HCT116 (cell line): ENCODE results near the gene TRPM3. TPM values are rescaled to one million over a fixed set of nuclear protein-coding genes. Genes with fewer than 3 reads are reported as not detected.

Source experiments
- ATAC-seq: fragments of 200-7000 bp; cut with Tn5 transposase; 2 replicates; pipeline ENCODE4 v1.9.1; 2020; ENCODE audit warnings: mild to moderate bottlenecking, moderate library complexity
- BruUV-seq: library from RNA; stranded (reverse); fragments of 400-500 nt; replicated peaks from 2 replicates; lab custom pipeline; 2021; lab: Mats Ljungman, UMichigan
- CTCF ChIA-PET: fragments of 300-600 bp; sonication (Branson Sonifier 250); formaldehyde crosslinking; loops from one replicate; lab custom pipeline; 2021; ENCODE audit warnings: antibody characterized with exemption; lab: Charles Lee
- POLR2A ChIA-PET: fragments of 300-600, 350-600 bp; sonication (Branson Sonifier 250); formaldehyde crosslinking; loops from one replicate; lab custom pipeline; 2021; ENCODE audit warnings: antibody characterized with exemption; lab: Charles Lee
- RAD21 ChIA-PET, 2 experiments: fragments of 300-600 bp; sonication (Branson Sonifier 250); formaldehyde crosslinking; loops; one replicate each; lab custom pipeline; 2023; ENCODE audit warnings: low total read pairs in 2 of 2; ENCODE audit not compliant: uncharacterized antibody in 2 of 2, unreplicated experiment in 2 of 2, low non-redundant PET in 1 of 2; lab: Charles Lee
- DNase-seq: peaks from one replicate; pipeline ENCODE4 v3.0.0-alpha.2; 2010; ENCODE audit warnings: low read depth, low spot score
- H2AFZ ChIP-seq: fragments of 200-600 bp; shearing (Covaris generic), sonication (generic); 2 replicates; pipeline ENCODE4 v1.6.1; 2017; ENCODE audit warnings: low read depth, mixed run types, mixed read lengths, antibody characterized with exemption, low read length; ENCODE audit not compliant: poor library complexity, severe bottlenecking
- H3K27ac ChIP-seq: 2 replicates; pipeline ENCODE4 v1.5.1; 2012; ENCODE audit warnings: low read depth, low read length
- H3K27me3 ChIP-seq: fragments of 200-600 bp; sonication (generic); 2 replicates; pipeline ENCODE4 v1.6.1; 2016; ENCODE audit warnings: mixed run types, low read length, mixed read lengths; ENCODE audit not compliant: insufficient read depth
- H3K36me3 ChIP-seq, 2 experiments: fragments of 200-500 bp in 1 of 2; fragments of 200-600 bp in 1 of 2; sonication (Bioruptor generic) in 1 of 2; sonication (generic) in 1 of 2; 2 replicates each; pipeline versions ENCODE4 v1.5.1 to v1.6.1; 2014 to 2016; ENCODE audit warnings: low read length in 2 of 2, inconsistent platforms in 1 of 2, mixed read lengths in 1 of 2, mixed run types in 1 of 2; ENCODE audit not compliant: insufficient read depth in 2 of 2, control insufficient read depth in 1 of 2
- H3K4me1 ChIP-seq, 2 experiments: fragments of 200-600 bp in 1 of 2; sonication (generic) in 1 of 2; 2 replicates each; pipeline versions ENCODE4 v1.5.1 to v1.6.1; 2012 to 2017; ENCODE audit warnings: low read length in 2 of 2, inconsistent platforms in 1 of 2, mild to moderate bottlenecking in 1 of 2, mixed read lengths in 1 of 2, mixed run types in 1 of 2, moderate library complexity in 1 of 2; ENCODE audit not compliant: insufficient read depth in 2 of 2, control insufficient read depth in 1 of 2
- H3K4me2 ChIP-seq: fragments of 200-600 bp; sonication (generic); 2 replicates; pipeline ENCODE4 v1.6.1; 2017; ENCODE audit warnings: mixed run types, low read length, mixed read lengths
- H3K4me3 ChIP-seq, 2 experiments: fragments of 200-600 bp in 1 of 2; sonication (generic) in 1 of 2; replicated peaks in 1 of 2; 2 replicates each; pipeline ENCODE4 v1.5.1; 2011 to 2016; ENCODE audit warnings: low read length in 2 of 2, control low read depth in 1 of 2, low read depth in 1 of 2, mild to moderate bottlenecking in 1 of 2, mixed read lengths in 1 of 2, mixed run types in 1 of 2
- H3K79me2 ChIP-seq: fragments of 200-600 bp; sonication (generic); 2 replicates; pipeline ENCODE4 v1.6.1; 2017; ENCODE audit warnings: mild to moderate bottlenecking, mixed run types, low read length, moderate library complexity, mixed read lengths; ENCODE audit not compliant: insufficient read depth
- H3K9ac ChIP-seq: fragments of 200-600 bp; sonication (generic); 2 replicates; pipeline ENCODE4 v1.6.1; 2016; ENCODE audit warnings: low read length, mixed read lengths
- H3K9me2 ChIP-seq: fragments of 200-600 bp; sonication (generic), shearing (Covaris generic); 2 replicates; pipeline ENCODE4 v1.6.1; 2017; ENCODE audit warnings: mixed run types, mild to moderate bottlenecking, moderate library complexity; ENCODE audit not compliant: insufficient read depth
- H3K9me3 ChIP-seq, 2 experiments: fragments of 200-500 bp in 1 of 2; fragments of 200-600 bp in 1 of 2; sonication (Bioruptor generic) in 1 of 2; sonication (generic) in 1 of 2; 2 replicates each; pipeline ENCODE4 v1.6.1; 2014 to 2017; ENCODE audit warnings: low read length in 2 of 2, mixed read lengths in 2 of 2, inconsistent platforms in 1 of 2, low read depth in 1 of 2, mild to moderate bottlenecking in 1 of 2, mixed run types in 1 of 2, moderate library complexity in 1 of 2; ENCODE audit not compliant: control insufficient read depth in 1 of 2, insufficient read depth in 1 of 2
- H4K20me1 ChIP-seq: fragments of 200-600 bp; sonication (generic), shearing (Covaris generic); 2 replicates; pipeline ENCODE4 v1.6.1; 2017; ENCODE audit warnings: mixed run types, mild to moderate bottlenecking, moderate library complexity; ENCODE audit not compliant: insufficient read depth
- CBX3 ChIP-seq: IDR thresholded peaks from 2 replicates; pipeline ENCODE4 v1.6.1; 2012; ENCODE audit warnings: low read depth
- CTCF ChIP-seq, 3 experiments: fragments of 200-600 bp in 1 of 3; sonication (generic) in 1 of 3; IDR thresholded peaks in 2 of 3; conservative IDR thresholded peaks in 1 of 3; 2 replicates each; pipeline ENCODE4 v1.5.1; 2012 to 2017; ENCODE audit warnings: low read depth in 2 of 3, low read length in 2 of 3, antibody characterized with exemption in 1 of 3, borderline replicate concordance in 1 of 3, control low read depth in 1 of 3, mild to moderate bottlenecking in 1 of 3, mixed read lengths in 1 of 3, mixed run types in 1 of 3, moderate library complexity in 1 of 3; ENCODE audit not compliant: insufficient read depth in 1 of 3
- ELF1 ChIP-seq: IDR thresholded peaks from 2 replicates; pipeline ENCODE4 v1.6.1; 2012; ENCODE audit warnings: low read depth, borderline replicate concordance
- EZH2 ChIP-seq: fragments of 200-600 bp; sonication (generic); IDR thresholded peaks from 2 replicates; pipeline ENCODE4 v1.6.1; 2017; ENCODE audit warnings: antibody characterized with exemption, mixed run types
- FOSL1 ChIP-seq: IDR thresholded peaks from 2 replicates; pipeline ENCODE4 v1.6.1; 2012; ENCODE audit warnings: low read depth
- POLR2AphosphoS5 ChIP-seq: IDR thresholded peaks from 2 replicates; pipeline ENCODE4 v1.6.1; 2011; ENCODE audit warnings: mild to moderate bottlenecking, low read depth, low read length, moderate library complexity
- REST ChIP-seq: IDR thresholded peaks from 2 replicates; pipeline ENCODE4 v1.6.1; 2012; ENCODE audit warnings: low read depth
- YY1 ChIP-seq: IDR thresholded peaks from 2 replicates; pipeline ENCODE4 v1.6.1; 2011; ENCODE audit warnings: low read length, low read depth, moderate library complexity, mild to moderate bottlenecking; ENCODE audit not compliant: insufficient replicate concordance; ENCODE audit errors: extremely low read depth
- ZFX ChIP-seq: fragments of 450-650 bp; IDR thresholded peaks from 2 replicates; pipeline ENCODE4 v1.6.1; 2017
- intact Hi-C: fragments of 100-400 bp; cut with micrococcal nuclease; formaldehyde crosslinking; loops from 2 replicates; pipeline ENCODE4 v1.10.0; 2022
- total RNA-seq: library from RNA; stranded (reverse); gene quantifications from one replicate; pipeline ENCODE4 v1.2.1, GENCODE V29; 2021; ENCODE audit not compliant: unreplicated experiment
- TF ChIP-seq, protein P1 (sequence below): IDR thresholded peaks from 2 replicates; pipeline ENCODE4 v1.6.1; 2011; ENCODE audit warnings: mild to moderate bottlenecking, low read length, moderate library complexity; ENCODE audit not compliant: insufficient replicate concordance; ENCODE audit errors: extremely low read depth

TRPM3 gene
- total RNA-seq, 1 experiment from 2014 or later = not detected

DNA sequence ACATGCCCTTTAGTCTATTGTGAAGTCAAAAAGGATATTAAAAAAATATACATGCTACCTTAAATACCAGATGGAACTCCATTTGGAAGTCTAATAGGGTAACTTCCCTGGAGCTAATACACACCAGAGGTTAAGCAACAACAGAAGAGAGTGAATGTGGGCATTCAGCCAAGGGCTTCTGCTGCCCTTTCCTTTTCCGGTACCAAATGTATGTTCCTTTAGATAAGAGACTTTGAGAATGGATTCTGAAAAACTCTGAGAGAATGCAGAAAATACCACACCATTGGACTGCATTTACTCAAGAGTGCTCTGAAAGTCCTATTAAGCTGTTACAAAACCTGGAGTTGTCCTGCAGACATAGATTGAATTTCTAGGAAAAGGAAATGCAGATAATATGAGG, 23.8 kb upstream of the TRPM3 start:
- Histone ChIP-seq H3K4me1 (no peaks in the 10 kb centered on the region), H4K20me1 (no peaks in the 10 kb centered on the region), H3K27me3 (no peaks in the 10 kb centered on the region), H3K4me3 (no peak overlapping the region), H3K36me3 (no peaks in the 10 kb centered on the region), H3K9me3 (no peaks in the 10 kb centered on the region), H3K27ac (no peak overlapping the region), H3K79me2 (no peaks in the 10 kb centered on the region), H3K9ac (no peak overlapping the region), H3K9me2 (no peaks in the 10 kb centered on the region), H3K4me2 (no peak overlapping the region), H2AFZ (no peak overlapping the region)
- intact Hi-C loops = no loop called here
- BruUV-seq = no TSS peak
- ChIA-PET POLR2A (no interaction called here), CTCF (no interaction called here), RAD21 (no interaction called here)
- ATAC-seq (no peak), DNase-seq (no peak)
- TF ChIP-seq EZH2 (no peak), CBX3 (no peak), CTCF (IDR thresholded peaks at IDR 0.05 in 2 of 3, conservative IDR thresholded peaks at IDR 0.05 in 1 of 3; ENCODE audit: borderline replicate concordance in 1 of 3, insufficient read depth in 1 of 3, low read depth in 2 of 3, low read length in 2 of 3) (no peak), REST (no peak), FOSL1 (no peak), ZFX (no peak), YY1 (no peak), POLR2AphosphoS5 (no peak), ELF1 (no peak)
- TF ChIP-seq, protein P1, sequence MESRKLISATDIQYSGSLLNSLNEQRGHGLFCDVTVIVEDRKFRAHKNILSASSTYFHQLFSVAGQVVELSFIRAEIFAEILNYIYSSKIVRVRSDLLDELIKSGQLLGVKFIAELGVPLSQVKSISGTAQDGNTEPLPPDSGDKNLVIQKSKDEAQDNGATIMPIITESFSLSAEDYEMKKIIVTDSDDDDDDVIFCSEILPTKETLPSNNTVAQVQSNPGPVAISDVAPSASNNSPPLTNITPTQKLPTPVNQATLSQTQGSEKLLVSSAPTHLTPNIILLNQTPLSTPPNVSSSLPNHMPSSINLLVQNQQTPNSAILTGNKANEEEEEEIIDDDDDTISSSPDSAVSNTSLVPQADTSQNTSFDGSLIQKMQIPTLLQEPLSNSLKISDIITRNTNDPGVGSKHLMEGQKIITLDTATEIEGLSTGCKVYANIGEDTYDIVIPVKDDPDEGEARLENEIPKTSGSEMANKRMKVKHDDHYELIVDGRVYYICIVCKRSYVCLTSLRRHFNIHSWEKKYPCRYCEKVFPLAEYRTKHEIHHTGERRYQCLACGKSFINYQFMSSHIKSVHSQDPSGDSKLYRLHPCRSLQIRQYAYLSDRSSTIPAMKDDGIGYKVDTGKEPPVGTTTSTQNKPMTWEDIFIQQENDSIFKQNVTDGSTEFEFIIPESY = no peak
